Sigmoid colon (tissue), 7 donors: ENCODE measurements around the gene BCAT1. TPM values are rescaled to one million over a fixed set of nuclear protein-coding genes. Genes with fewer than 3 reads are reported as not detected.

Experiments
- DNase-seq: peaks from one replicate; pipeline ENCODE4 v3.0.0-alpha.2; 2019
- H3K27ac ChIP-seq, 4 donors: fragments of 200-600 bp; sonication (generic); one replicate each; pipeline ENCODE4 v1.5.1; 2016 to 2019; ENCODE audit warnings: mild to moderate bottlenecking in 1 of 4
- H3K27me3 ChIP-seq, 3 donors: fragments of 200-600 bp; sonication (generic); one replicate each; pipeline ENCODE4 v1.5.1; 2019; ENCODE audit warnings: mild to moderate bottlenecking in 1 of 3
- H3K36me3 ChIP-seq, 4 donors: fragments of 200-600 bp; sonication (generic); one replicate each; pipeline ENCODE4 v1.5.1; 2016 to 2019
- H3K4me1 ChIP-seq, 4 donors: fragments of 200-600 bp; sonication (generic); one replicate each; pipeline ENCODE4 v1.5.1; 2017 to 2019
- H3K4me3 ChIP-seq, 4 donors: fragments of 200-600 bp; sonication (generic); one replicate each; pipeline ENCODE4 v1.5.1; 2017 to 2019; ENCODE audit warnings: mild to moderate bottlenecking in 2 of 4, moderate library complexity in 1 of 4
- H3K9me3 ChIP-seq, 4 donors: fragments of 200-600 bp in 3 of 4; sonication (generic) in 3 of 4; one replicate each; pipeline versions ENCODE4 v1.5.1 to v1.6.1; 2013 to 2019
- CTCF ChIP-seq, 4 experiments: fragments of 450-650 bp in 3 of 4; fragments of 200-600 bp in 1 of 4; IDR thresholded peaks; one replicate each; pipeline ENCODE4 v1.5.1; 2016 to 2019; ENCODE audit warnings: antibody characterized with exemption in 4 of 4, mild to moderate bottlenecking in 3 of 4, moderate library complexity in 2 of 4
- EP300 ChIP-seq, 4 donors: sonication (generic); formaldehyde crosslinking; IDR thresholded peaks; one replicate each; pipeline ENCODE4 v1.6.1; 2017; ENCODE audit warnings: antibody characterized with exemption in 4 of 4
- POLR2A ChIP-seq, 2 donors: fragments of 450-650 bp; IDR thresholded peaks; one replicate each; pipeline ENCODE4 v1.6.1; 2016; ENCODE audit warnings: antibody characterized with exemption in 2 of 2, mild to moderate bottlenecking in 2 of 2, moderate library complexity in 2 of 2
- POLR2AphosphoS5 ChIP-seq, 4 donors: sonication (generic); formaldehyde crosslinking; IDR thresholded peaks; one replicate each; pipeline ENCODE4 v1.6.1; 2017; ENCODE audit warnings: antibody characterized with exemption in 4 of 4
- WGBS, 2 donors: extraction: QIAGEN DNeasy Blood & Tissue Kit; methylation state at CpG; one replicate each; pipeline ENCODE4 v1.1.7; 2013; 5-methylcytosine and 5-hydroxymethylcytosine counted together
- intact Hi-C: fragments of 100-400 bp; cut with DNase I; formaldehyde crosslinking; loops from one replicate; pipeline ENCODE4 v1.15.1; 2023
- polyA plus RNA-seq, 3 donors: library from polyadenylated mRNA; stranded (reverse); fragments of 200-250 nt; gene quantifications; one replicate each; pipeline ENCODE4 v1.2.3, GENCODE V29; 2013
- total RNA-seq, 4 donors: library from RNA; depleted of rRNA; stranded (reverse); fragments of >200 nt; gene quantifications; one replicate each; pipeline ENCODE4 v1.1.0, GENCODE V29; 2016
- donor health status: healthy with polysubstance abuse.
- donor health status: Bipolar disorder and iron deficiency.
- donor health status: healthy.

BCAT1 gene
- total and polyA plus RNA-seq, 7 donors = 2.1 to 20.3 (median 12.0) TPM

DNA sequence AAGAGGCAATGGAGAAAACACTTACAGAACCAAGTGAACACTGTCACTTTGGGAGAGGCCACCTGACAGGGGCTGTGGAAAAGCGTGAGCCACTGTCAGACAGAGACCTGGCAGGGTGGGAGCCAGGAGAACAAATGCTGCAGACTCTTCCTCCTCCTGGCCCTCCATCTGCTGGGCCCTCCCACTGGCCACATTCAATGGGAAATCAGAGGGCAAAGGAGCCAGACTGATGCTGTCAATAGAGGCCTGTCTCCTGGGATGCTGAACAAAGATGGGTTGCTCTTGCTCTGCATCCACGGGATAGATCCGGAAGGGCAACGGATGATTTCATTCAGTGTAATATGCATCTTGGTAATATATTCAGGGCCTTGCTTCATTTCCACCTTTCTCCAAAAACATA lies 44.9 kb upstream of the BCAT1 start:
- H3K4me1 ChIP-seq = peaks cover 0 to 14% (median 11%) of the 10 kb centered on the region in 4 donors
- H3K9me3 ChIP-seq = no peaks in the 10 kb centered on the region
- intact Hi-C loops = loop anchor here (5.0 kb wide), 1 partner anchor 139 kb away; no protein-coding TSS in a partner anchor
- DNase-seq = no peak
- H3K36me3 ChIP-seq = no peaks in the 10 kb centered on the region
- no peak overlapping the region for H3K4me3 ChIP-seq
- 92 to 94% methylated on average over 4 of the region's 4 CpGs for WGBS, 2 donors
- TF ChIP-seq POLR2A (IDR thresholded peaks at IDR 0.05) = no peak
- TF ChIP-seq CTCF (IDR thresholded peaks at IDR 0.05) = no peak
- no peak for TF ChIP-seq EP300 (IDR thresholded peaks at IDR 0.05)
- no peak overlapping the region for H3K27ac ChIP-seq
- H3K27me3 ChIP-seq = no peaks in the 10 kb centered on the region

DNA sequence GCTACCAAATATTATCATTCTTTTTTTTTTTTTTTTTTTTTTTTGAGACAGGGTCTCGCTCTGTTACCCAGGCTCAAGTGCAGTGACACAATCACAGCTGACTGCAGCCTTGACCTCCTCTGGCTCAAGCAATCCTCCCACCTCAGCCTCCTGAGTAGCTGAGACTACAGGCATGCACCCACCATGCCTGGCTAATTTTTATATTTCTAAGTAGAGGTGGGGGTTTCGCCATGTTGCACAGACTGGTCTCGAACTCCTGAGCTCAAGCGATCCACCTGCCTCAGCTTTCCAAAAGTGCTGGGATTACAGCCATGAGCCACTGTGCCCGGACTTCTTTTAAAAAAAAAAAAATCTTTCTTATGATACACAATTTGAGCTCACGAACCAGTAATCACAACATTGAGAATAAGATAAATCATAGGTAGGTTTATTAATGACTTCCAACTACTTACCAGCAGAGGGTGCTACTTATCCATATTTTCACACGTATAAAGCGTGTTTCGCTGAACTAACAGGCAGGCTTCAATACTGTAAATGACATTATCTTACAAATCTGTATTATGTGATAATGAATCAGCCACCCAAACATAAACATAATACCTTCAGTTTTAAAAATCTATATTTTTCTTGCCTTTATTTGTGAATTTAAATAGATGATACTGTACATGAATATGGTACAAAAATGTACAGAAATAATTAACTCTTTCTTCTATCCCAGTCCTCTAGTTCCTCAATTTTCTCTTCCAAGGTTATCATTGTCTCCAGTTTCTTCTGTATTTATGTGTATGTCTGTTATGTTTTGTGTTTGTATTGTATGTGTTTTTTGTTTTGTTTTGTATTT lies 42.5 kb upstream of the BCAT1 start:
- 38 to 40% methylated on average over 9 of the region's 9 CpGs for WGBS, 2 donors
- Histone ChIP-seq H3K9me3 (no peaks in the 10 kb centered on the region), H3K4me3 (no peak overlapping the region), H3K36me3 (no peaks in the 10 kb centered on the region), H3K27me3 (no peaks in the 10 kb centered on the region), H3K4me1 (no peaks in the 10 kb centered on the region), H3K27ac (no peak overlapping the region)
- DNase-seq = no peak
- TF ChIP-seq CTCF (IDR thresholded peaks at IDR 0.05) = peak in 3 of 4 experiments; percentile 43 to 57 (median 50)
- no peak for TF ChIP-seq POLR2A (IDR thresholded peaks at IDR 0.05)
- no peak for TF ChIP-seq EP300 (IDR thresholded peaks at IDR 0.05)
- no peak for TF ChIP-seq POLR2AphosphoS5 (IDR thresholded peaks at IDR 0.05)
- intact Hi-C loops = loop anchor here (5.0 kb wide), 1 partner anchor 141 kb away; no protein-coding TSS in a partner anchor

DNA sequence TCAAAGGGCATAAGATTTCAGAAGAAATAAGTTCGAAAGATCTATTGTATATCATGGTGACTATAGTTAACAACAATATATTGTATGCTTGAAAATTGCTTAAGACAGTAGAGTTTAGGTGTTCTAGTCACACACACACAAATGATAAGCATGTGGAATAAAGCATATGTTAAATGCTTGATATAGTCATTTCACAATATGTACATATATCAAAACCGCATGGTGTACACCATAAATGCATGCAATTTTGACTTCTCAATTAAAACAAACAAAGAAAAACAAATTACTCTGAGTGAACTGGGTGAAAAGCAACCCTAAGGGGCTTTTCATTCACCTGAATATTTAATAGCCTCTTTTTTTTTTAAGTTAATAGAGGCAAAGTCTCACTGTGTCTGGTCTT lies 40.3 kb upstream of the BCAT1 start:
- Histone ChIP-seq H3K36me3 (no peaks in the 10 kb centered on the region), H3K27me3 (no peaks in the 10 kb centered on the region), H3K4me3 (no peak overlapping the region), H3K9me3 (no peaks in the 10 kb centered on the region), H3K27ac (no peak overlapping the region), H3K4me1 (no peaks in the 10 kb centered on the region)
- intact Hi-C loops = no loop called here
- no peak for DNase-seq
- TF ChIP-seq EP300 (IDR thresholded peaks at IDR 0.05) (no peak), POLR2AphosphoS5 (IDR thresholded peaks at IDR 0.05) (no peak), CTCF (IDR thresholded peaks at IDR 0.05) (no peak), POLR2A (IDR thresholded peaks at IDR 0.05) (no peak)
- 57 to 88% methylated on average over 2 of the region's 2 CpGs for WGBS, 2 donors

GRCh38 chr12:24982250-24982649 lies 33.3 kb upstream of the BCAT1 start:
- Histone ChIP-seq H3K27ac (no peak overlapping the region), H3K27me3 (no peaks in the 10 kb centered on the region), H3K4me3 (no peak overlapping the region), H3K9me3 (no peaks in the 10 kb centered on the region), H3K4me1 (no peaks in the 10 kb centered on the region), H3K36me3 (no peaks in the 10 kb centered on the region)
- intact Hi-C loops = no loop called here
- WGBS, 2 donors = 88 to 94% methylated on average over 1 of the region's 1 CpG
- no peak for TF ChIP-seq POLR2AphosphoS5 (IDR thresholded peaks at IDR 0.05)
- no peak for TF ChIP-seq CTCF (IDR thresholded peaks at IDR 0.05)
- no peak for TF ChIP-seq EP300 (IDR thresholded peaks at IDR 0.05)
- no peak for TF ChIP-seq POLR2A (IDR thresholded peaks at IDR 0.05)
- no peak for DNase-seq
